ENCODE data around the gene DUSP22.

Gene DUSP22

DNA sequence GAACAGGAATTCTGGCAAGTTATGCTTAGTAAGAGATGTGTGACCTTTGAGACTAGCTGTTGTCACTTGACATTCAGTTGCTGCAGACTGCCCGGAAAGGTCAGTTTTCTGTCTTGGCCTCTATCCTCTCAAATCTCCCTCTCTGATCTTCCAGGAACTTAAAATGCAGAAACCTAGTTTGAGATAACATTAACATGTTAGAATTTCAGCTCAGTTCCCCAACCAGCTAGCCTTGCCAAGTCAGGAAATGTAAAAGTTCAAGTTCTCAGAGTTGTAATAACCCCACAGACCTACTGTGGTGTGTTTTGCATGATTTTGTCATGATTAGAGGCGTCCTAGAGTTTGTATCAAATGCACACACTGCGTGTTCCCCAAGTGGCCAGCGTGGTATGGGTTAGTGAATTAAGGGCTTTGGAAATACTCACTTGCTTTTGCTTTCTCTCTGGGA is 46.6 kb downstream of the DUSP22 start:
- DNase-seq (ENCODE audit: low read depth in 2 of 2): no peak

DNA sequence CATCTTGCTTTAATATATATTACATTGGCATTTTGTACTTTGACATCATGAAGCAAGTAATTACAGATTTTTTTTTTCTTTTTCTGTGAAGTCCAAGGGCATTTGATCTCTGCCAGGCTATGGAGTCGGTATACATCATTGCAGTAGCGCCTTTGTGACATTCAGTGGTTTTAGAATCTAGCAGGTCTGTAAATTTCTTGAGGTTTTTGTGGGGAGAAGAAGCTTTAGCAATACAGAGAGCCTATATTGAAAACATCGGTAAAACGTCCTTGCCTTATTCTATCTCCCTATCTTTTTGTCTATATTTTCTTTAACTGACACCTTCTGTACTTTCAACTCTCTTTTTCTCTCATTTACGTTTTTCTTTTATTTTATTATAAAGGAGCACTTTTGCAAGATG is 47.2 kb downstream of the DUSP22 start:
- no peak for DNase-seq (ENCODE audit: low read depth in 2 of 2)

- no peak for DNase-seq (ENCODE audit: low read depth in 2 of 2)
These were observed 48.1 kb downstream of the DUSP22 start for GRCh38 chr6:340186-340955.

- DNase-seq (ENCODE audit: low read depth in 2 of 2): no peak
These were observed 48.9 kb downstream of the DUSP22 start for GRCh38 chr6:340991-341827.

- no peak for DNase-seq (ENCODE audit: low read depth in 2 of 2)
These were observed 49.9 kb downstream of the DUSP22 start for GRCh38 chr6:341914-342831.

DNA sequence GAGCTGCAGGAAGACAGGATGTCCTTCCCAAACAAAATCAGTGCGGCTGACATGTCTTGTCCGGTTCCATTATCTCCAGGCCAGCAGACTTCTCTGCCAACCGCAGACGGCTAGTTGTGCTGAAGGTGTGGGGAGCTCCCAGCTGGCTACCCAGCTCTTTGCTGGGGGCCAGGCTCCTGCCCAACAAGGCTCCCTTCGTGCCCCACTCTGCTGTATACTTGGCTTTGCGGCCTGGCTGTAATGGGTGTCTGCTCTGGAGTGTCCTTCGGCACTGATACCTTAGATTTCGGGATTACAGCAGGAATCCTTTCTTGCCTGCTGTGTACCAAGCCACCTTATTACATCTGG is 50.5 kb downstream of the DUSP22 start:
- no peak for DNase-seq (ENCODE audit: low read depth in 2 of 2)

- DNase-seq (ENCODE audit: low read depth in 2 of 2): no peak
These were observed 51.1 kb downstream of the DUSP22 start for GRCh38 chr6:343226-343935.

GRCh38 chr6:343960-344815 is 51.9 kb downstream of the DUSP22 start:
- no peak for DNase-seq (ENCODE audit: low read depth in 2 of 2)

DNA sequence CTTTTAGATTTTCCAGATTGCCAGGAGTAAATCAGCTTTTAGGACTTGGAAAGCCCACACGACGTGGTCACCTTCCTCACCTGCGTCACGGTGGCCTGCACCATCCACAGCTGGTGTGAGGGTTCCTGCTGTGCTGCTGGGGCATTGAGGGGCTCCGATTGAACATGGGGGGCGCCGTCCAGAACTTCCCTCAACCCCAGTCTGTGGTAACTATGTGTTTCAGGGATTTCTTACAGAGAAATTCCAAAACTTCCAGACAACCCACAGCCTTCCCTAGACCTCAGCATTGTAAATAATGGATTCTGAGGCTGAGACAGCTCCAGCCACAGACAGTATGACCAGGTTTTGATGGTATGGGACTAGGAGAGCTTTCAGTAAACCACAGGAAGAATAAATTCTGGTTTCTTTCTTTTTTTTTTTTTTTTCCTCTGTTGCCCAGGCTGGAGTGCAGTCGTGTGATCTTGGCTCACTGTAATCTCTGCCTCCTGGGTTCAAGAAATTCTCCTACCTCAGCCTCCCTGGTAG is 52.6 kb downstream of the DUSP22 start:
- no peak for DNase-seq (ENCODE audit: low read depth in 2 of 2)

- no peak for DNase-seq (ENCODE audit: low read depth in 2 of 2)
These were observed 53.6 kb downstream of the DUSP22 start for GRCh38 chr6:345747-346385.

GRCh38 chr6:346386-347030 is 54.2 kb downstream of the DUSP22 start:
- DNase-seq (ENCODE audit: low read depth in 2 of 2): no peak

DNA sequence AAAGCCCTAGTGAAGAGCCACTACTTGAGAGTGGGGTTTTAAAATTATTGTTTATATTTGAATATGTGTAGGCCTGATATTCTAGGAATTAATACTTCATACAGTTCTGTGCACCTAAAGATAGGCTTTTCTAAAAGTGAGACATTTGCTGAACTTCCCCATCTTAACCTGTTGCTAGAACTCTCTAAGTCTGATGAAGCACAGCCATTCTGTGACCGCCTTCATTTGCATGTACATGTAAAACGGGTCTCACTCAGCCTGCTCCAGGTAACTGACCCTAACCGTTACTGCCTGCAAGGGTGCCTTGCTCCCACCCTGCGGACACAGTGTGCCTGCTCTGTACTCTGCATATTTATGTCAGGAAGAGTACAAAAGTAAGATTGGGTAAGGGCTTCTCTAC is 54.9 kb downstream of the DUSP22 start:
- DNase-seq (ENCODE audit: low read depth in 2 of 2): no peak

DNA sequence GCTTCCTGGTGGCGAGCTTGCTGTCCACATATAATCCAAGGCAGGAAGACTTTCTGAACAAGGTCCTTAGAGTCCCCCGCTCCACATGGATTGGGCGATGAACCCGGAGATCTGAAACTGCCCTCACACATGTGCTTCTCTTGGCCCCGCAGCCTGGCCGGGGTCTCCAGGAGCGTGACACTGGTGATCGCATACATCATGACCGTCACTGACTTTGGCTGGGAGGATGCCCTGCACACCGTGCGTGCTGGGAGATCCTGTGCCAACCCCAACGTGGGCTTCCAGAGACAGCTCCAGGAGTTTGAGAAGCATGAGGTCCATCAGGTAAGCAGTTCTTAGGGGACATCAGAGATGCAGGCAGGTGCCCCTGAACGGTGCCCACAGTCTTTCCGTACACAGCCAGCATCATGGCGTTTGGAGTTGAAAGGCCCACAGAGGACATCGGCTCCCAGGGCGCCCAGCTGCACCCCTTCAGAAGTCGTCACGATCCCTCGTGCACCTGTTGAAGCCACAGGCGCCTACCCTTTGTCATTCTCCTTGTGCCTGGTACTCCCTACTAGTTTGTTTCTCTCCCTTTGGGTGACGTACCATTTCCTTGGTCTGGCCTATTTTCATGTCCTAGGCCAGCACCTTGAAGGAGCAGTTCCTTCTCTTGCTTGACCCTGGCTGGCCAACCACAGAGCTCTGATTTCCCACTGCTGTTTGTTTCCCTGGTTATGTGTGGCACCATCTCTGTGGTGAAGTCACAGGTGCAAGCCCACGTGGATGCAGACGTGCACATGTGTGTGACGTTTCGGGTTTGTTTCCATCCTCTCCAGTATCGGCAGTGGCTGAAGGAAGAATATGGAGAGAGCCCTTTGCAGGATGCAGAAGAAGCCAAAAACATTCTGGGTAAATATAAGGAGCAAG is 55.9 kb downstream of the DUSP22 start:
- DNase-seq (ENCODE audit: low read depth in 2 of 2): no peak

- DNase-seq (ENCODE audit: low read depth in 2 of 2): no peak
These were observed 56.6 kb downstream of the DUSP22 start for GRCh38 chr6:348860-349396.

GRCh38 chr6:349491-349921 is 57.2 kb downstream of the DUSP22 start:
- no peak for DNase-seq (ENCODE audit: low read depth in 2 of 2)

GRCh38 chr6:350371-350770 is 58.1 kb downstream of the DUSP22 start:
- DNase-seq (ENCODE audit: low read depth in 2 of 2): no peak

DNA sequence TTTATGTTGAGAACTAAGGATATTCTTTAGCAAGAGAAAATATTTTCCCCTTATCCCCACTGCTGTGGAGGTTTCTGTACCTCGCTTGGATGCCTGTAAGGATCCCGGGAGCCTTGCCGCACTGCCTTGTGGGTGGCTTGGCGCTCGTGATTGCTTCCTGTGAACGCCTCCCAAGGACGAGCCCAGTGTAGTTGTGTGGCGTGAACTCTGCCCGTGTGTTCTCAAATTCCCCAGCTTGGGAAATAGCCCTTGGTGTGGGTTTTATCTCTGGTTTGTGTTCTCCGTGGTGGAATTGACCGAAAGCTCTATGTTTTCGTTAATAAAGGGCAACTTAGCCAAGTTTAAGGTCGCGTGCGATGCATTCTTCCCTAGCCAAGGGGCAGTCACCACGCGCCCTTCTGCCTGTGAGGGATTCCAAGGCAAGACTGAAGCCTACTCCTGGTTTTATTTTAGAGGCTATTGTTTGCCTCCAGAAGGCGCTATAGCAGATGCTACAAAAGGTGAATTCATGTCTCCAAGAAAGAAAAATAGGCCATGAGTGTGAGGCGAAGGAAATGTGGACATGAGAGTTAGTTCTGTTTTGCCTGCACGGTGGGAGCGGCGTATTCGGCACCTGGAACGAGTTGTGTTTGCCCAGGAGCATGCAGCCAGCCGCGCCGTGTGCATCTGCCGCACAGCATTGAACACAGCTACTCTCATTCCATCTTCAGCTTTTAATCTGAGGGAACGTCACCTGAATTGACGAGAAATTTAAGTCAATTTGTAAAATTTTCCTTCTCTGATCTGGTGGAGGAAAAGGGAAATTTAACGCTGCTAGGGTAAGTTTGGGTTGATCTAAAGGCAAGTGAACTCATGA is 59.0 kb downstream of the DUSP22 start:
- no peak for DNase-seq (ENCODE audit: low read depth in 2 of 2)

Data from stimulated activated CD4-positive, alpha-beta T cell treated with anti-CD3 and anti-CD28 coated beads, Interleukin-15, amount 100 ng/mL, for 48 hours (primary cell).